GM19035 (cell line): ENCODE results near the gene AKAP12.

Experiments
- ATAC-seq: cut with Tn5 transposase; IDR thresholded peaks from one replicate; pipeline ENCODE4 v1.9.1; 2021; ENCODE audit not compliant: unreplicated experiment

The AKAP12 gene

DNA sequence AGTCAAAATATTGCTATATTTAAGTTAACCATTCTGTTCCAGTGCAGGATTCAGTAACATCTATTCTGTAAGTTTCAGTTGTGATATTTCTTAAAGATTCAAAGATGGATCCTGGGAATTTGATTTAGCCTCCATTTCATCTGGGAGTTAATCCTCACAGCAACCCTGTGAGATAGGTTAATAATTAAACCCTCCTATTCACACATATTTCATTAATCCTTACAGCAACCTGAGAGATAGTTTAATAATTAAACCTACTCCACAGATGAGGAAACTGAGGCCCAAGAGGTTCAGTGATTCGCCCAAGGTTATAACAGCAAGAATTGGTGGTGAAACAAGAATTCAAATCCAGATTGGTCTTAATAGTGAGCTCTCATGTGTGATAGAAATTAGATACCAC lies 162.5 kb downstream of the AKAP12 start:
- no peak for ATAC-seq

DNA sequence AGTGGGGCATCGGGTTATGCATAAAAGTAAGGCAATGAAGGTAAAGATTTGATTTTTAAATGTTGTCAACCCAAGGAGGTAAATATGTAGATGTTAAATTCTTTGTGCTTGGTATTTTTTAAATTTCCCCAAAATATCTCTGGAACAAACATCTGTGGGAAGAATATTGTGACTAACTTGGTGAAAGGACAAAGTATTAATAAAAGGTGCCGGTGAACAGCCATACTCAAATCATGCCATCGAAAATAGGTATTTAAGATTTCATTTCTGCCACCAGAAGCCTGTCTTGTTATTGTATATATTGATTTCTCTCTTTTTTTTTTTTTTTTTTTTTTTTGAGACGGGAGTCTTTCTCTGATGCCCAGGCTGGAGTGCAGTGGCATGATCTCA lies 164.1 kb downstream of the AKAP12 start:
- ATAC-seq, result no peak
